Activated CD8-positive, alpha-beta memory T cell treated with anti-CD3 and anti-CD28 coated beads for 24 hours (primary cell): Measurements from ENCODE around the gene EXOSC10.
"Not testable (repeated sequence)": the region's sequence is repeated elsewhere in the genome, so short reads cannot be mapped to it uniquely, and the experiment has no call there.

Experiments used
- DNase-seq: peaks from one replicate; pipeline ENCODE4 v3.0.0-alpha.2; 2020

The EXOSC10 gene

DNA sequence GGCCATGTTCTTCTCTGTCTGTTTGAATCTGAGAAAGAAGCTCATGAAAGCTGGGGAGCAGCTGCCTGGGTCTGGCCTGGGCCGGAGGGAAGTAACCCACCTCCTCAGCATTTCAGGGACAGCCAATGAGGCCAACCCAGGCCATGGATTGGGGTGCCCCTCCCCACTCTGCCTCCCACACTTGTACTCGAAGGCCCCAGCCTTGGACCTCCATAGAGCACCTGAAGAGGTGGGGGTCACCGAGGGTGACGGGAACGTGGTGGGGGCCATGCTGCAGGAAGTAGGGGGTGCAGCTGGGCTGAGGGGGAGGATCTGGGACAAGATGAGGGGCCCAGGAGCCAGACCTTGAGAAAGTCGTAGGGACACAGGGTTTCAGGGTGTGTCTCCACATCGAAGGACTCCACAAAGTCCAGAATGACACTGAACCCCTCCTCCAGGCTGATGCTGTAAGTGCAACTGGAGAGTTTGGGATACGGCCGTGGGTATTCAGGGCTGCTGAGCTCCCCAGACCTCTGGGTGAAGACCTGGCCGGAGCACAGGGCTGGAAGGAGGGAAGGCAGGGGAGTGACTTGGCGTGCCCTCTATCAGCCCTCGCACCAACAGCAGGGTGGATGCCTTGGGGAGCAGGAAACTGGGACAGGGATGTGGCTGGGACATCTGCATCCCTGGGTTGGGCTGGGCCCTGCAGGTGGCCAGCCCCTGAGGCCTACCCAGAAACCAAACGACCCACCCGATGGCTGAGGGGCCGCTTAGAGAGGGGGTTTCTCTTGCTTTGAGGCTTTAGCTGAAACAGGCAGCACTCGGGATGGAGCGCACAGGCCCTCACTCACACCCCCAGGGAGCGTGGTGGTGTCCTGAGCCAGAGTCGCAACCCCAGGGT is 56.4 kb downstream of the EXOSC10 start:
- peak; percentile 52 for DNase-seq

DNA sequence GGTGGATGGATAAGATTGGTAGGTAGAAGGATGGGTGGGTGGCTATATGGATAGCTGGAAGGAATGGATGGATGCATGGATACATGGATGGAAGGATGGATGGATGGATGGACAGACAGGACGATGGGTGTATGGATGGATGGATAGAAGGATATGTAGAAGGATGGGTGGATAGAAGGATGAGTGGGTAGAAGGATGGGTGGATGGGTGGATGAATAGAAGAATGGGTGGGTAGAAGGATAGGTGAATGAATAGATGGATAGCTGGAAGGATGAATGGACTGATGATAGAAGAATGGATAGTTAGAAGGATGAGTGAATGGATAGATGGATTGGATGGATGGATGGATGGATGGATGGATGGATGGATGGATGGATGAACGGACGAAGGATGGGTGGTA is 57.6 kb downstream of the EXOSC10 start:
- no peak for DNase-seq

DNA sequence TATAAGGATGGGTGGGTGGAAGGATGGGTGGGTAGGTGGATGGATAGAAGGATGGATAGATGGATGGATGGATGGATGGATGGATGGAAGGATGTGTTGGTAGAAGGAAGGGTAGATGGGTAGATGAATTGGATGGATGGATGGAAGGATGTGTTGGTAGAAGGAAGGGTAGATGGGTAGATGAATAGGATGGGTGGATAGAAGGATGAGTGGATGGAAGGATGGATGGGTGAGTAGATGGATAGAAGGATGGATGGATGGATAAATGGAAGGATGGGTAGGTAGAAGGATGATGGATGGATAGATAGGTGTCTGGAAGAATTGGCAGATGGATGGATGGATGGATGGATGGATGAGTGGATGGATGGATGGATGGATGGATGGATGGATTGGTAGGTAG is 58.6 kb downstream of the EXOSC10 start:
- no peak for DNase-seq

DNA sequence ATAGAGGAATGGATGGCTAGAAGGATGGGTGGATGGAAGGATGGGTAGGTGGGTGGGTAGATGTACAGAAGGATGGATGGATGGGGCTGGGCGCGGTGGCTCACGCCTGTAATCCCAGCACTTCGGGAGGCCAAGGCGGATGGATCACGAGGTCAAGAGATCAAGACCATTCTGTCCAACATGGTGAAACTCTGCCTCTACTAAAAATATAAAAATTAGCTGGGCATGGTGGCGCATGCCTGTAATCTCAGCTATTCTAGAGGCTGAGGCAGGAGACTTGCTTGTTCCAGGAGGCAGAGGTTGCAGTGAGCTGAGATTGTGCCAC is 59.6 kb downstream of the EXOSC10 start:
- DNase-seq = not testable (repeated sequence)

DNA sequence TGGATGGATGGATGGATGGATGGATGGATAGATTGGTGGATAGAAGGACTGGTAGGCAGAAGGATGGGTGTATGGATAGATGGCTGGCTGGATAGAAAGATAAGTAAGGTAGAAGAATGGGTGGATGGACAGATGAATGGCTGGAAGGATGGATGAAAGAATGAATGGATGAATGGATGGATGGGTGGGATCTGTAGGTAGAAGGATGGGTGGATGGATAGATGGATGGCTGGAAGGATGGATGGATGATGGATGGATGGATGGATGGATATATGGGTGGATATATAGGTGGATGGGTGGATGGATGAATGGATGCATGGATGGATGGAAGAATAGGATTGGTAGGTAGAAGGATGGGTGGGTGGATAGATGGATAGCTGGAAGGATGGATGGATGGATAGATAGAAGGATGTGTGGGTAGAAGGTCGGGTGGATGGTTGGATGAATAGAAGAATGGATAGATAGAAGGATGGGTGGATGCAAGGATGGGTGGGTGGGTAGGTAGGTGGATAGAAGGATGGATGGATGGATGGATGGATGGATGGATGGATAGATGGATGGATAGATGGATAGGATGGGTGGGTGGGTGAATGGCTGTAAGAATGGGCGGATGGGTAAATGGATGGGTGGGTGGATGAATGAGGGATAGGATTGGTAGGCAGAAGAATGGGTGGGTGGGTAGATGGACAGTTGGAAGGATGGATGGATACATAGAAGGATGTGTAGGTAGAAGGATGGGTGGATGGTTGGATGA is 60.1 kb downstream of the EXOSC10 start:
- DNase-seq = no peak

DNA sequence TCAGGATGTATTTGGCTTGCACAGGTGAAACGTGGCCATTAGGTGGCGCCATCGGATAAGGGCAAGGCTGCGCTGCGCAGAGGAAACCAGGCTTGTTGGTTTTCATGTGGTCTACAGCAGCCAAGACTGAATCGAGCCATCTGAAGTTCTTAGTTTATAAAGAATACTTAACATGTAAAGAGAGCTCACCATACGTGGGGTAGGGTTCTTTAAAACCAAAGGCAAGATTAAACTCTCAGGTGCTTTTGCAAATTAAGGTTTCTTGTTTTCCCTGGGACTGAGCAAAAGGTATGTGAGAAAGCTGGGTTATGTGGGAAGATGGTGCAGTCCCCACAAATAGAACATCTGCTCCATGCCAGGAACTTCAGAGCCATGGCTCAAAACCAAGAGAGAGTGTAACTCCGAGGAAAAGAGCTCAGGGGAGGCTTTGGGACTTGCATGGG is 61.9 kb downstream of the EXOSC10 start:
- peak; percentile 96 for DNase-seq

DNA sequence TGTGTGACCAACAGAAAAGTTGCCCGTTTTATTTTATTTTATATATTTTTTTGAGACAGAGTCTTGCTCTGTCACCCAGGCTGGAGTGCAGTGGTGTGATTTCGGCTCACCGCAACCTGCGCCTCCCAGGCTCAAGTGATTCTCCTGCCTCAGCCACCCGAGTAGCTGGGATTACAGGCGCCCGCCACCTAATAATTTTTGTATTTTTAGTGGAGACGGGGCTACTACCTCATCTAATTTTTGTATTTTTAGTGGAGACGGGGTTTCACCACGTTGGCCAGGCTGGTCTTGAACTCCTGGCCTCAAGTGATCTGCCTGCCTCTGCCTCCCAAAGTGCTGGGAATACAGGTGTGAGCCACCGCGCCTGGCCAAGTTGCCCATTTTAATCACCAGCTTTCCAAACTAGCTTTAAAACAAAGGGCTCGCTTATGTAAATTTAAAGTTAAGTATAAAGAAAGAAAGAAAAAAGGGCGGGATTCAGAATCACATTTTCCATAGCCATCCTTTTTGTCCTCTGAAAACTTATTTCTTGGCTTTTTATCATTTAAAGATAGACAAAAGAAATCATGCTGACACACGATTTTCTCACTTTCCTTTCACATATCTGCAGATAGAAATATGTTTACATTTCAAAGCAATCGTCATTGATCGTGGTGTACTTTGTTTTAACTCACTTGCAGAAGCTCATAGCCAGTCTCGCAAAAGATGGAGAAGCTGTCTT is 62.5 kb downstream of the EXOSC10 start:
- not testable (repeated sequence) for DNase-seq

DNA sequence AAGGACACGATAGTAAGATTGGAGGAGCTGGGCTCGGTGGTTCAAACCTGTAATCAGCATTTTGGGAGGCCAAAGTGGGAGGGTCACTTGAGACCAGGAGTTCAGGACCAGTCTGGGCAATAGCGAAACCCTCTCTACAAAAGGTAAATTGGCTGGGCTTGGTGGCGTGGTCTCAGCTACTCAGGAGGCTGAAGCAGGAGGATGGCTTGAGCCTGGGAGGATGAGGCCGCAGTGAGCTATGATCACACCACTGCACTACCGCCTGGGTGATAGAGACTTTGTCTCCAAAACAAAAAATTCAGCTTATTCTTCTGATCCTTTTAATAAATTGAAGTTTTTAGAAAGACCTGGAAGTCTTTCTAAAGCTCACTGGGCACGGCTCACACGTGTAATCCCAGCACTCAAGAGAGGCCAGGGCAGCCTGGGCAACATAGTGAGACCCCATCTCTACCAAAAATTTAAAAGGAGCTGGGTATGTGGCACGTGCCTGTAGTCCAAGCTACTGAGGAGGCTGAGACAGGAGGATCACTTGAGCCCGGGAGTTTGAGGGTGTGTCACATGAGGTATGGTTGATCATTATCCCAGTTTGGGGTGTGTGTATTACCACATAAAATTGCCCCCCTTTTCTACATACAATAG is 67.9 kb downstream of the EXOSC10 start:
- DNase-seq = no peak

DNA sequence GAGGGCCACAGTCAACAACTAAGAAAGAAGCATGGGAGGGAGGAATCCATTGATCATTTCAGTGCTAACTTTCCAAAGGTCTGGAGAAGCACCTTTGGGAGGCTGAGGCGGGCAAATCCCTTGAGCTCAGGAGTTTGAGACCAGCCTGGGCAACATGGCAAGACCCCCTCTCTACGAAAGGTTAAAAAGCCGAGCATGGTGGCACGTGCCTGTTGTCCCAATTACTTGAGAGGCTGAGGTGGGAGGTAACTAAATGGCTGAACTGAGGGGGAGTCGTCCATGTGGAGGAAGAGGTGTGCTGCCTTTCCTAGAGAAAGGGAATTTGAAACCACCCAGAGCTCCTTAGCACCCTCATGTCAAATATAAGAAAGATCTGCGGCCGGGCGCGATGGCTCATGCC is 68.8 kb downstream of the EXOSC10 start:
- no peak for DNase-seq

DNA sequence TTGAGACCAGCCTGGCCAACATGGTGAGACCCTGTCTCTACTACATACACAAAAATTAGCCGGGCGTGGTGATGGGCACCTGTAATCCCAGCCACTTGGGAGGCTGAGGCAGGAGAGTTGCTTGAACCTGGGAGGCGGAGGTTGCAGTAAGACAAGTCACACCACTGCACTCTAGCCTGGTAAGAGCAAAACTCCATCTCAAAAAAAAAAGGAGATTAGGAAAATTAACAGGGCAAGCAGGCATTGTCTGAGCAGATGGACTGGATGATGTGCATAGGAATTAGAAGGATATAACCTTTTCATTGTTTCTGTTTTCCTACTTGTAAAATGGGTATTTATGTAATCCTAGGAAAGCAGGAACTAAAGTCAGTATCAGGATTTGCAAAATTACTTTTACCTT is 71.7 kb downstream of the EXOSC10 start:
- no peak for DNase-seq

DNA sequence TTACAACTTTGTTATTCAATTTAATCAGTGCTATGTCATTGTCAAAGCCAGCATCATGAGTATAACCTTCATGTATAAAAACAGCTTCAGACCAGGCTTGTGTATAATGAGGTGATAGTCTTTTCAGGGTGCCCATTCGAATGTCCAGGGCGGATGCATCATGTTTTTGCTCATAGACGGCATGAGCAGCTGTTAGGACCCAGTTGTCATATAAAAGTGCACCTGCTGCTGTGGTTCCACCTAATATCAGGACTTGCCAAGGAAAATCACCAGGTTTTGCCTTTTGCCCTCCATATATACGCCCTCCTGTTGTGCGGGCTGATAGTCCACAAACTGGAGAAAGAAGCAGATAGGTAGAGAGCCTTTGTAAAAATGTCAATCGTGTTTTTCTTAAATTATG is 72.4 kb downstream of the EXOSC10 start:
- DNase-seq = no peak

DNA sequence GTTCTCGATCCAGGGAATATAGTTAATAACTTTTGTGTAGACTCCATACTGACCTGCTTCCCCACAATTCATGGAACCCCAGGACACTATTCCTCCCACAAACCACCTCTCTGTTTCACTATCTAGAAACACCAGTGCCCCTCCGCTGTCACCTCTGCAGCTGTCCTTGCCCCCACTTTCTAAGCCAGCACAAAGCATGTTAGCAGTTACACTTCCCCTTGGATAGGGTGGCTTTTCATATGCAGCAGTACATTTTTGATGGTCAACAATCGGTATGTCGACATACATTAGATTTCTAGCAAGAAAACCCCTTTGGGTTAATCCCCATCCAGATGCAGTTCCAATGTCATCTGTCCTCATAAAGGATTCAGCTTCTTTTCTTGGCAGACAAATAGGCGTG is 72.8 kb downstream of the EXOSC10 start:
- no peak for DNase-seq

DNA sequence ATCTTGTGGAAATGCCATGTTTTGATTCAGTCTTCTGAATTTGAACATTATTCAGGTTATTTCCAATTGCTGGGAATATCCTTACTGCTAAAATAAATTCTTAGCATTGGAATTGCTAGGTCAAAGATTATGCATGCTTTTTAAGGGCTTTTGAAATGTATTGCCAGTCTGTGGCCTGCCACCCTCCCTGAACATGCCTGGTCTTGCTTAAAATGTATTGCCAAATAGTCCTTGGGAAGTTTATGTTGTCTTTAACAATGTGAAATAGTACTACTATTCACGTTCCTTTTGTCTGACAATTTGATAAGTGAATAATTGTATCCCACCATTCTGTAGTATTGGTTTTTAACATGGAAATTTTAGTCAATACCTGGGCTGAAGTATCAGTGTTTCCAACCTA is 73.6 kb downstream of the EXOSC10 start:
- DNase-seq = no peak

DNA sequence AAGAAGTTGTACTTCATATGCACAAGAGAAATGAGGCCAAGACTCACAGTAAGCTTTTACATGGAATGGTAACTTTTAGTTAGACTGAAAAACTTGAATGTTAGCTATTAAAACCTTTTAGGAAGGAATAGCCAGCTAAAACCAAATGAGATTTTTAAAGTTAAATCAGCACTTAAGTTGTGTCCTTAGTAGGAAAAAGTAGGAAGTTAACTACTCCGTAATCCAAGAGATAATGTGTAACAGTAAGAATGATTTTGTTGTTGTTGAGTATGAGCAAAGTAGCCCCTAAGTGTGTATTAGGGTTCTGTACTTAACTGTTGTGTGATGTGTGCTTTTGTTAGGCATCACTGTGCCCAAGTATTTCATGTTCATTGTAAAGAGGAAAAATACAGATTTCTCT is 74.1 kb downstream of the EXOSC10 start:
- no peak for DNase-seq

DNA sequence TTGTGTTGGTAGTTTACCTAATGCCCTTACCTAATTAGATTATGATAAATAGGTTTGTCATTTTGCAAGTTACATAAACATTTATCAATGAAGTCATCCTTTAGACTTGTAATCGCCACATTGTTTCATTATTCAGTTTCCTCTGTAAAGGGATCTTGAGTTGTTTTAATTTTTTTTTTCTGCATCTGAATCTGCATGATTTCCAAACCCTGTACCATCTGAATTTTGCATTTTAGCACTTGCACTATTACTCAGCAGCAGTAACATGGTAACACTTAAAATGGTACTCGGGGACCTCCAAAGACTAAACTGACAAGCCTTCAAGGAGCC is 74.8 kb downstream of the EXOSC10 start:
- no peak for DNase-seq

DNA sequence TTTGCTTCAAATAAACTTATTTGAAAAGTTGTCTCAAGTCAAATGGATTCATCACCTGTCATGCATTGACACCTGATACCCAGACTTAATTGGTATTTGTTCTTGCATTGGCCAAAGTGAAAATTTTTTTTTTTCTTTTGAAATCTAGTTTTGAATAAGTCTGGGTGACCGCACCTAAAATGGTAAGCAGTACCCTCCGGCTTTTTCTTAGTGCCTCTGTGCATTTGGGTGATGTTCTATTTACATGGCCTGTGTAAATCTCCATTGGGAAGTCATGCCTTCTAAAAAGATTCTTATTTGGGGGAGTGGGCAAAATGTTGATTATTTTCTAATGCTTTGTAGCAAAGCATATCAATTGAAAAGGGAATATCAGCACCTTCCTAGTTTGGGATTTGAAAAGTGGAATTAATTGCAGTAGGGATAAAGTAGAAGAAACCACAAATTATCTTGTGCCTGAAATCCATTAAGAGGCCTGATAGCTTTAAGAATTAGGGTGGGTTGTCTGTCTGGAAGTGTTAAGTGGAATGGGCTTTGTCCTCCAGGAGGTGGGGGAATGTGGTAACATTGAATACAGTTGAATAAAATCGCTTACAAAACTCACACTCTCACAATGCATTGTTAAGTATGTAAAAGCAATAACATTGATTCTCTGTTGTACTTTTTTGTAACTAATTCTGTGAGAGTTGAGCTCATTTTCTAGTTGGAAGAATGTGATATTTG is 75.4 kb downstream of the EXOSC10 start:
- DNase-seq = no peak

DNA sequence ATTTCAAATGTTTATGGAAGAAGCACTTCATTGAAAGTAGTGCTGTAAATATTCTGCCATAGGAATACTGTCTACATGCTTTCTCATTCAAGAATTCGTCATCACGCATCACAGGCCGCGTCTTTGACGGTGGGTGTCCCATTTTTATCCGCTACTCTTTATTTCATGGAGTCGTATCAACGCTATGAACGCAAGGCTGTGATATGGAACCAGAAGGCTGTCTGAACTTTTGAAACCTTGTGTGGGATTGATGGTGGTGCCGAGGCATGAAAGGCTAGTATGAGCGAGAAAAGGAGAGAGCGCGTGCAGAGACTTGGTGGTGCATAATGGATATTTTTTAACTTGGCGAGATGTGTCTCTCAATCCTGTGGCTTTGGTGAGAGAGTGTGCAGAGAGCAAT is 76.5 kb downstream of the EXOSC10 start:
- DNase-seq = no peak

DNA sequence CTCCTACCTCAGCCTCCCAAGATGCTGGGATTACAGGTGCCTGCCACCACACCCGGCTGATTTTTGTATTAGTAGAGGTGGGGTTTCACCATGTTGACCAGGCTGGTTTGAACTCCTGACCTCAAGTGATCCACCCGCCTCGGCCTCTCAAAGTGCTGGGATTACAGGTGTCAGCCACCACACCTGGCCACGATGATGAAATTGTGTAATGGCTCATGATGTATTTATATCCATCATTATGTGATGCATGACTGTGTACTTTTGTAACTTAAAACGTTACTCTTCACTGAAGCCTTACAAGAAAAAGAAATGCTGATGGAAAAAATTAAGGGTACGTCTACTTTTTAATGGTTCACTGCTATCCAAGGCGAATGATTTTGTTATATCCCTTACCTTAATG is 79.7 kb downstream of the EXOSC10 start:
- no peak for DNase-seq

DNA sequence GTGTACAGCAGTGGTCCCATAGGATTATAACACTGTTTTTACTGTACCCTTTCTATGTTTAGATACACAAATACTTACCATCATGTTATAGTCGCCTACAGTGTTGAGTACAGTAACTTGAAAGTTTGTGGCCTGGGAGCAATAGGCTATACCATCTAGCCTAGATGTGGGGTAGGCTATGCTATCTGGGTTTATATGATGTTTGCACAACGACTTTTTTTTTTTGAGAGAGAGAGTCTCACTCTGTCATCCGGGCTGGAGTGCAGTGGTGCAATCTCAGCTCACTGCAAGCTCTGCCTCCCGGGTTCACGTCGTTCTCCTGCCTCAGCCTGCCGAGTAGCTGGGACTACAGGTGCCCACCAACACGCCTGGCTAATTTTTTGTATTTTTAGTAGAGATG is 80.3 kb downstream of the EXOSC10 start:
- DNase-seq = not testable (repeated sequence)
